Lower lobe of right lung (tissue), 2 donors: Measurements from ENCODE around the gene TAS1R1. TPM values are rescaled to one million over a fixed set of nuclear protein-coding genes. Genes with fewer than 3 reads are reported as not detected.

Experiments used
- ATAC-seq, 2 donors: fragments of 200-7000 bp; cut with Tn5 transposase; one replicate each; pipeline ENCODE4 v1.9.1; 2020 to 2022; ENCODE audit warnings: mild to moderate bottlenecking in 2 of 2, moderate library complexity in 2 of 2
- DNase-seq: peaks from one replicate; pipeline ENCODE4 v3.0.0-alpha.2; 2020
- H3K27ac ChIP-seq: fragments of 200-600 bp; one replicate; pipeline ENCODE4 v1.8.0; 2022
- H3K27me3 ChIP-seq: fragments of 200-600 bp; one replicate; pipeline ENCODE4 v1.8.0; 2022; ENCODE audit warnings: low read depth
- H3K36me3 ChIP-seq: fragments of 200-600 bp; one replicate; pipeline ENCODE4 v1.8.0; 2022; ENCODE audit warnings: mild to moderate bottlenecking
- H3K4me1 ChIP-seq: fragments of 200-600 bp; one replicate; pipeline ENCODE4 v1.8.0; 2022
- H3K4me3 ChIP-seq: fragments of 200-600 bp; one replicate; pipeline ENCODE4 v1.8.0; 2022; ENCODE audit warnings: mild to moderate bottlenecking
- H3K9me3 ChIP-seq: fragments of 200-600 bp; one replicate; pipeline ENCODE4 v1.8.0; 2022
- intact Hi-C: fragments of 100-400 bp; cut with DNase I; formaldehyde crosslinking; loops from one replicate; pipeline ENCODE4 v1.11.0; 2022
- total RNA-seq: library from RNA; stranded (reverse); fragmentation: NEBNext Ultra II Directional; extraction: Animal tissue kit (Norgen Biotek cat#: 25700); gene quantifications from one replicate; pipeline ENCODE4 v1.2.1, GENCODE V29; 2021
- TF ChIP-seq, protein P1 (sequence below): fragments of 200-600 bp; IDR thresholded peaks from one replicate; pipeline ENCODE4 v1.8.0; 2022; ENCODE audit warnings: antibody characterized with exemption, mild to moderate bottlenecking
- donor health status: DM: no; HTN: yes; CAD: no; lungs with severe emphysema.

The TAS1R1 gene
- total RNA-seq, 1 donor from 2014 or later = 0.27 TPM

DNA sequence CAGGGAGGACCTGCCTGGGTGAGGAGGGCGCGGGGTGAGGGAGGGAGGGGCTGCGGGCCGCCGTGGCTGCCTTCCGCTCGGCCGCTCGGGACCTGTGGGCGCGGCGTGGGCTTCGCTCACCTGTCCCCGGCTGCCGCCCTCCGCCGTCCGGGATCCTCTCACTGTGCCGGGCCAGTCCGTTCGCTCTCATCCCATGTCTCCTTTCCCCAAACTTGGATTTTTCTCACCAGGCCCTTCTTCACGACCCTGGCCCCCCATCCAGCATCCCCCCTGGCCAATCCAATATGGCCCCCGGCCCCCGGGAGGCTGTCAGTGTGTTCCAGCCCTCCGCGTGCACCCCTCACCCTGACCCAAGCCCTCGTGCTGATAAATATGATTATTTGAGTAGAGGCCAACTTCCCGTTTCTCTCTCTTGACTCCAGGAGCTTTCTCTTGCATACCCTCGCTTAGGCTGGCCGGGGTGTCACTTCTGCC is 25.0 kb downstream of the TAS1R1 start:
- Histone ChIP-seq H3K27ac (peak overlapping the region; percentile 94), H3K27me3 (no peaks in the 10 kb centered on the region), H3K36me3 (peaks cover 4% of the 10 kb centered on the region), H3K4me3 (peak overlapping the region; percentile 90), H3K4me1 (peaks cover 41% of the 10 kb centered on the region), H3K9me3 (no peaks in the 10 kb centered on the region)
- peak; percentile 60 to 63 for ATAC-seq
- DNase-seq = no peak
- intact Hi-C loops = no loop called here
- TF ChIP-seq, protein P1, sequence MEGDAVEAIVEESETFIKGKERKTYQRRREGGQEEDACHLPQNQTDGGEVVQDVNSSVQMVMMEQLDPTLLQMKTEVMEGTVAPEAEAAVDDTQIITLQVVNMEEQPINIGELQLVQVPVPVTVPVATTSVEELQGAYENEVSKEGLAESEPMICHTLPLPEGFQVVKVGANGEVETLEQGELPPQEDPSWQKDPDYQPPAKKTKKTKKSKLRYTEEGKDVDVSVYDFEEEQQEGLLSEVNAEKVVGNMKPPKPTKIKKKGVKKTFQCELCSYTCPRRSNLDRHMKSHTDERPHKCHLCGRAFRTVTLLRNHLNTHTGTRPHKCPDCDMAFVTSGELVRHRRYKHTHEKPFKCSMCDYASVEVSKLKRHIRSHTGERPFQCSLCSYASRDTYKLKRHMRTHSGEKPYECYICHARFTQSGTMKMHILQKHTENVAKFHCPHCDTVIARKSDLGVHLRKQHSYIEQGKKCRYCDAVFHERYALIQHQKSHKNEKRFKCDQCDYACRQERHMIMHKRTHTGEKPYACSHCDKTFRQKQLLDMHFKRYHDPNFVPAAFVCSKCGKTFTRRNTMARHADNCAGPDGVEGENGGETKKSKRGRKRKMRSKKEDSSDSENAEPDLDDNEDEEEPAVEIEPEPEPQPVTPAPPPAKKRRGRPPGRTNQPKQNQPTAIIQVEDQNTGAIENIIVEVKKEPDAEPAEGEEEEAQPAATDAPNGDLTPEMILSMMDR = no peak

DNA sequence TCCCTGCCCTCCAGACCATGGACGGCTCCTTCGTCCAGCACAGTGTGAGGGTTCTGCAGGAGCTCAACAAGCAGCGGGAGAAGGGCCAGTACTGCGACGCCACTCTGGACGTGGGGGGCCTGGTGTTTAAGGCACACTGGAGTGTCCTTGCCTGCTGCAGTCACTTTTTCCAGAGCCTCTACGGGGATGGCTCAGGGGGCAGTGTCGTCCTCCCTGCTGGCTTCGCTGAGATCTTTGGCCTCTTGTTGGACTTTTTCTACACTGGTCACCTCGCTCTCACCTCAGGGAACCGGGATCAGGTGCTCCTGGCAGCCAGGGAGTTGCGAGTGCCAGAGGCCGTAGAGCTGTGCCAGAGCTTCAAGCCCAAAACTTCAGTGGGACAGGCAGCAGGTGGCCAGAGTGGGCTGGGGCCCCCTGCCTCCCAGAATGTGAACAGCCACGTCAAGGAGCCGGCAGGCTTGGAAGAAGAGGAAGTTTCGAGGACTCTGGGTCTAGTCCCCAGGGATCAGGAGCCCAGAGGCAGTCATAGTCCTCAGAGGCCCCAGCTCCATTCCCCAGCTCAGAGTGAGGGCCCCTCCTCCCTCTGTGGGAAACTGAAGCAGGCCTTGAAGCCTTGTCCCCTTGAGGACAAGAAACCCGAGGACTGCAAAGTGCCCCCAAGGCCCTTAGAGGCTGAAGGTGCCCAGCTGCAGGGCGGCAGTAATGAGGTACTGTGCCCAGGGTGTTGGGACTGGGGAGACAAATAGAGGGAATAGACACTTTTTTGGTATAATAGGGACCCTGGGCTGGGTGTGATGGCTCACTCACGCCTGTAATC is 25.7 kb downstream of the TAS1R1 start:
- Histone ChIP-seq H3K27ac (peak overlapping the region; percentile 94), H3K36me3 (peaks cover 4% of the 10 kb centered on the region), H3K27me3 (no peaks in the 10 kb centered on the region), H3K9me3 (no peaks in the 10 kb centered on the region), H3K4me1 (peaks cover 41% of the 10 kb centered on the region), H3K4me3 (peak overlapping the region; percentile 90)
- TF ChIP-seq, protein P1 = no peak
- intact Hi-C loops = no loop called here
- ATAC-seq = no peak
- DNase-seq = peak; percentile 58

DNA sequence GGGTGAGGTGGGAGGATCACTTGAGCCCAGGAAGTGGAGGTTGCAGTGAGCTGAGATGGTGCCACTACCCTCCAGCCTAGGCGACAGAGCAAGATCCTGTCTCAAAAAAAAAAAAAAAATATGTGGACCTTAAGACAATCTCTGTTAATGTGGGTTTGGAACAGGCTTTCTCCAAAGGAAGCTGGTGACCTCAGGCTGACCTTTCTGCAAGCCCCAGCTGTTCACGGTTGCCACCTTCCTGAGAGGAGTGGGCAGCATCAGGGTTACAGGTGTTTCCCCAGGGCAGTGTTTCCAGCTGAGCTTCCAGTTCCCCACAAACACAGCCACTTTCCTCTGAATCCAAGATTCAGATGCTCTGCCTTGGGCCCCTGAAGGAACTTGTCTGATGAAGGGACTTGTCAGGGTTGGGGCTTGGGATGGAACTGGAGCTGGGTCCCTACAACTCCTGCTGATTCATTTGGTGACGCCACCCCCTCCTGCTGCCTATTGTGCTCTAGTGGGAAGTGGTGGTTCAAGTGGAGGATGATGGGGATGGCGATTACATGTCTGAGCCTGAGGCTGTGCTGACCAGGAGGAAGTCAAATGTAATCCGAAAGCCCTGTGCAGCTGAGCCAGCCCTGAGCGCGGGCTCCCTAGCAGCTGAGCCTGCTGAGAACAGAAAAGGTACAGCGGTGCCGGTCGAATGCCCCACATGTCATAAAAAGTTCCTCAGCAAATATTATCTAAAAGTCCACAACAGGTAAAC is 26.6 kb downstream of the TAS1R1 start:
- peak overlapping the region; percentile 4 for H3K4me3 ChIP-seq
- DNase-seq (peak; percentile 70), ATAC-seq (peak in 1 of 2 donors; percentile 5)
- intact Hi-C loops = no loop called here
- no peaks in the 10 kb centered on the region for H3K9me3 ChIP-seq
- H3K27ac ChIP-seq = peak overlapping the region; percentile 94
- TF ChIP-seq, protein P1 = no peak
- H3K4me1 ChIP-seq = peaks cover 41% of the 10 kb centered on the region
- H3K36me3 ChIP-seq = peaks cover 5% of the 10 kb centered on the region
- H3K27me3 ChIP-seq = no peaks in the 10 kb centered on the region

DNA sequence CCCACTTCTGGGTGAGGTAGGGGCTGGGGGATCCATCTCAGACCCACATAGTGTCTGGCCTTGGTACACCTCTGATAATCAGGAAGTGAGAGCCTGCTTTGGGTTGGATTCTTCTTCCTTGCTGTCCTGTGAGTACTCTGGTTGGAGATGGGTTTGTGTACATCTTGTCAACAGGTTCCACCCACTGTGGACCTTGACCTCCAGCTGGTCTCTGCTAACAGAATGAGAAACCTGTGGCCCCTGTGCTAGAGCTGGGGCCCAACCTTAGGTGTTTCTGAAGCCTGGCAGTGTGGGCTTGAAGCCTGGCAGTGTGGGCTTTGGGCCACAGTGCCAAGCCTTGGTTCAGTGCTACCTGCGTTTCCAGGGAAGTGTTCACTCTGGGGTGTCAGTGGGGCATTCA is 27.3 kb downstream of the TAS1R1 start:
- H3K4me1 ChIP-seq = peaks cover 45% of the 10 kb centered on the region
- peak overlapping the region; percentile 28 for H3K27ac ChIP-seq
- H3K36me3 ChIP-seq = peaks cover 12% of the 10 kb centered on the region
- DNase-seq = no peak
- ATAC-seq = no peak
- intact Hi-C loops = no loop called here
- H3K9me3 ChIP-seq = no peaks in the 10 kb centered on the region
- TF ChIP-seq, protein P1 = no peak
- H3K27me3 ChIP-seq = no peaks in the 10 kb centered on the region
- peak overlapping the region; percentile 4 for H3K4me3 ChIP-seq

DNA sequence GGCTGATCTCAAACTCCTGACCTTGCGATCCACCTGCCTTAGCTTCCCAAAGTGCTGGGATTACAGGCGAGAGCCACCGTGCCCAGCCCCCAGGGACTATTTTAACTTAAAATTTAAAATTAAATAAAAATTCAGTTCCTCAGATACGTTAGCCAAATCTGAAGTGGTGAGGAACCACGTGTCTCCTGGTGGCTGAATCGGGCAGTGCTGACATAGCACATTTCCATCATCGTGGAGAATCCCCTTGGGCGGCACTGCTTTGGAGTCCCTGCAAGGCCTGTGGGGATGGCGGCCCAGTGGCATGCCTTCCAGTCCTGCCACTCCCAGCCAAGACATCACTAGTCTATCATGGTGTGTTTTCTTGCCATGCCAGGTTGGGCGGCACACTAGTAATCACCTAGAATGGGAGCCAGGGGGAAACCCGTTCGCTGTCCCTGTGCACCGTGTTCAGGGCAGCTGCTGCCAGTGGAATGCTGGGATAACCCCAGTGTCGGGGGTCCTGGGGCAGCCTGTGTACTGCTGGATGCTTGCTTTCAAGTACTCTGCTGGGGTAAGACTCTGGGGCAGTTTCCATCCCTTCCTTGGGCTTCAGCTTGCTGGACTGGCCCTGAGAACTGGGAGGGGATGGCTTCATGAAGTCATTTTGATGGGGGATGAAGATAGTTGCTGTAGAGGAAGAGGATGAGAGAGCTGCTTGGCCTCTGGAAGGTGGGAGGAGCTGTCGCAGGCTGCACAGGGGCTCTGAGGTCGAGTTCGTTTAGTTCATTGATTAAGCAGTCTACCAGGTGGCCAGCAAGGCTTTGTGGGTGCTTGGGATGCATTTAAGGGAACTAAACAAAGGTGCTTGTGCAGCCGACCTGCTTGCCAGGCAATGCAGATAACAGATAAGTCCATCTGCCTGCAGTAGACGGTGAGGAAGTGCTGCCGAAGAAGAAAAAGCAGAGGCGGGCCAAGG is 29.3 kb downstream of the TAS1R1 start:
- intact Hi-C loops = no loop called here
- ATAC-seq = no peak
- DNase-seq = no peak
- H3K4me1 ChIP-seq = peaks cover 51% of the 10 kb centered on the region
- peaks cover 29% of the 10 kb centered on the region for H3K36me3 ChIP-seq
- no peak overlapping the region for H3K4me3 ChIP-seq
- TF ChIP-seq, protein P1 = no peak
- H3K27ac ChIP-seq = no peak overlapping the region
- H3K27me3 ChIP-seq = no peaks in the 10 kb centered on the region
- H3K9me3 ChIP-seq = no peaks in the 10 kb centered on the region
